HCT116 (cell line): Measurements from ENCODE around the gene NRP1. TPM values are rescaled to one million over a fixed set of nuclear protein-coding genes. Genes with fewer than 3 reads are reported as not detected.
A peak's percentile ranks its signal among the peaks of the same experiment; 100 is the strongest.

Experiments used
- ATAC-seq: fragments of 200-7000 bp; cut with Tn5 transposase; 2 replicates; pipeline ENCODE4 v1.9.1; 2020; ENCODE audit warnings: mild to moderate bottlenecking, moderate library complexity
- BruUV-seq: library from RNA; stranded (reverse); fragments of 400-500 nt; replicated peaks from 2 replicates; lab custom pipeline; 2021; lab: Mats Ljungman, UMichigan
- CTCF ChIA-PET: fragments of 300-600 bp; sonication (Branson Sonifier 250); formaldehyde crosslinking; loops from one replicate; lab custom pipeline; 2021; ENCODE audit warnings: antibody characterized with exemption; lab: Charles Lee
- POLR2A ChIA-PET: fragments of 300-600, 350-600 bp; sonication (Branson Sonifier 250); formaldehyde crosslinking; loops from one replicate; lab custom pipeline; 2021; ENCODE audit warnings: antibody characterized with exemption; lab: Charles Lee
- RAD21 ChIA-PET, 2 experiments: fragments of 300-600 bp; sonication (Branson Sonifier 250); formaldehyde crosslinking; loops; one replicate each; lab custom pipeline; 2023; ENCODE audit warnings: low total read pairs in 2 of 2; ENCODE audit not compliant: uncharacterized antibody in 2 of 2, unreplicated experiment in 2 of 2, low non-redundant PET in 1 of 2; lab: Charles Lee
- DNase-seq: peaks from one replicate; pipeline ENCODE4 v3.0.0-alpha.2; 2010; ENCODE audit warnings: low read depth, low spot score
- H2AFZ ChIP-seq: fragments of 200-600 bp; shearing (Covaris generic), sonication (generic); 2 replicates; pipeline ENCODE4 v1.6.1; 2017; ENCODE audit warnings: low read depth, mixed run types, mixed read lengths, antibody characterized with exemption, low read length; ENCODE audit not compliant: poor library complexity, severe bottlenecking
- H3K27ac ChIP-seq: 2 replicates; pipeline ENCODE4 v1.5.1; 2012; ENCODE audit warnings: low read depth, low read length
- H3K27me3 ChIP-seq: fragments of 200-600 bp; sonication (generic); 2 replicates; pipeline ENCODE4 v1.6.1; 2016; ENCODE audit warnings: mixed run types, low read length, mixed read lengths; ENCODE audit not compliant: insufficient read depth
- H3K36me3 ChIP-seq, 2 experiments: fragments of 200-500 bp in 1 of 2; fragments of 200-600 bp in 1 of 2; sonication (Bioruptor generic) in 1 of 2; sonication (generic) in 1 of 2; 2 replicates each; pipeline versions ENCODE4 v1.5.1 to v1.6.1; 2014 to 2016; ENCODE audit warnings: low read length in 2 of 2, inconsistent platforms in 1 of 2, mixed read lengths in 1 of 2, mixed run types in 1 of 2; ENCODE audit not compliant: insufficient read depth in 2 of 2, control insufficient read depth in 1 of 2
- H3K4me1 ChIP-seq, 2 experiments: fragments of 200-600 bp in 1 of 2; sonication (generic) in 1 of 2; 2 replicates each; pipeline versions ENCODE4 v1.5.1 to v1.6.1; 2012 to 2017; ENCODE audit warnings: low read length in 2 of 2, inconsistent platforms in 1 of 2, mild to moderate bottlenecking in 1 of 2, mixed read lengths in 1 of 2, mixed run types in 1 of 2, moderate library complexity in 1 of 2; ENCODE audit not compliant: insufficient read depth in 2 of 2, control insufficient read depth in 1 of 2
- H3K4me2 ChIP-seq: fragments of 200-600 bp; sonication (generic); 2 replicates; pipeline ENCODE4 v1.6.1; 2017; ENCODE audit warnings: mixed run types, low read length, mixed read lengths
- H3K4me3 ChIP-seq, 2 experiments: fragments of 200-600 bp in 1 of 2; sonication (generic) in 1 of 2; replicated peaks in 1 of 2; 2 replicates each; pipeline ENCODE4 v1.5.1; 2011 to 2016; ENCODE audit warnings: low read length in 2 of 2, control low read depth in 1 of 2, low read depth in 1 of 2, mild to moderate bottlenecking in 1 of 2, mixed read lengths in 1 of 2, mixed run types in 1 of 2
- H3K79me2 ChIP-seq: fragments of 200-600 bp; sonication (generic); 2 replicates; pipeline ENCODE4 v1.6.1; 2017; ENCODE audit warnings: mild to moderate bottlenecking, mixed run types, low read length, moderate library complexity, mixed read lengths; ENCODE audit not compliant: insufficient read depth
- H3K9ac ChIP-seq: fragments of 200-600 bp; sonication (generic); 2 replicates; pipeline ENCODE4 v1.6.1; 2016; ENCODE audit warnings: low read length, mixed read lengths
- H3K9me2 ChIP-seq: fragments of 200-600 bp; sonication (generic), shearing (Covaris generic); 2 replicates; pipeline ENCODE4 v1.6.1; 2017; ENCODE audit warnings: mixed run types, mild to moderate bottlenecking, moderate library complexity; ENCODE audit not compliant: insufficient read depth
- H3K9me3 ChIP-seq, 2 experiments: fragments of 200-500 bp in 1 of 2; fragments of 200-600 bp in 1 of 2; sonication (Bioruptor generic) in 1 of 2; sonication (generic) in 1 of 2; 2 replicates each; pipeline ENCODE4 v1.6.1; 2014 to 2017; ENCODE audit warnings: low read length in 2 of 2, mixed read lengths in 2 of 2, inconsistent platforms in 1 of 2, low read depth in 1 of 2, mild to moderate bottlenecking in 1 of 2, mixed run types in 1 of 2, moderate library complexity in 1 of 2; ENCODE audit not compliant: control insufficient read depth in 1 of 2, insufficient read depth in 1 of 2
- H4K20me1 ChIP-seq: fragments of 200-600 bp; sonication (generic), shearing (Covaris generic); 2 replicates; pipeline ENCODE4 v1.6.1; 2017; ENCODE audit warnings: mixed run types, mild to moderate bottlenecking, moderate library complexity; ENCODE audit not compliant: insufficient read depth
- CBX3 ChIP-seq: IDR thresholded peaks from 2 replicates; pipeline ENCODE4 v1.6.1; 2012; ENCODE audit warnings: low read depth
- CEBPB ChIP-seq: IDR thresholded peaks from 2 replicates; pipeline ENCODE4 v1.6.1; 2012; ENCODE audit warnings: low read depth
- CTCF ChIP-seq, 3 experiments: fragments of 200-600 bp in 1 of 3; sonication (generic) in 1 of 3; IDR thresholded peaks in 2 of 3; conservative IDR thresholded peaks in 1 of 3; 2 replicates each; pipeline ENCODE4 v1.5.1; 2012 to 2017; ENCODE audit warnings: low read depth in 2 of 3, low read length in 2 of 3, antibody characterized with exemption in 1 of 3, borderline replicate concordance in 1 of 3, control low read depth in 1 of 3, mild to moderate bottlenecking in 1 of 3, mixed read lengths in 1 of 3, mixed run types in 1 of 3, moderate library complexity in 1 of 3; ENCODE audit not compliant: insufficient read depth in 1 of 3
- EGR1 ChIP-seq: IDR thresholded peaks from 2 replicates; pipeline ENCODE4 v1.6.1; 2012; ENCODE audit warnings: low read depth
- ELF1 ChIP-seq: IDR thresholded peaks from 2 replicates; pipeline ENCODE4 v1.6.1; 2012; ENCODE audit warnings: low read depth, borderline replicate concordance
- EZH2 ChIP-seq: fragments of 200-600 bp; sonication (generic); IDR thresholded peaks from 2 replicates; pipeline ENCODE4 v1.6.1; 2017; ENCODE audit warnings: antibody characterized with exemption, mixed run types
- EZH2phosphoT487 ChIP-seq: fragments of 200-600 bp; IDR thresholded peaks from 2 replicates; pipeline ENCODE4 v1.6.1; 2018; ENCODE audit warnings: antibody characterized with exemption, borderline replicate concordance
- FOSL1 ChIP-seq: IDR thresholded peaks from 2 replicates; pipeline ENCODE4 v1.6.1; 2012; ENCODE audit warnings: low read depth
- JUND ChIP-seq: IDR thresholded peaks from 2 replicates; pipeline ENCODE4 v1.6.1; 2012
- POLR2A ChIP-seq: IDR thresholded peaks from 2 replicates; pipeline ENCODE4 v1.7.0; 2011; ENCODE audit warnings: borderline replicate concordance; ENCODE audit not compliant: insufficient read depth, insufficient read length; ENCODE audit errors: extremely low read depth
- RAD21 ChIP-seq: IDR thresholded peaks from 2 replicates; pipeline ENCODE4 v1.6.1; 2012; ENCODE audit warnings: low read depth, mild to moderate bottlenecking
- SIN3A ChIP-seq: IDR thresholded peaks from 2 replicates; pipeline ENCODE4 v1.6.1; 2012; ENCODE audit warnings: low read depth
- SP1 ChIP-seq: IDR thresholded peaks from 2 replicates; pipeline ENCODE4 v1.6.1; 2012; ENCODE audit warnings: low read depth
- YY1 ChIP-seq: IDR thresholded peaks from 2 replicates; pipeline ENCODE4 v1.6.1; 2011; ENCODE audit warnings: low read length, low read depth, moderate library complexity, mild to moderate bottlenecking; ENCODE audit not compliant: insufficient replicate concordance; ENCODE audit errors: extremely low read depth
- ZBTB33 ChIP-seq: IDR thresholded peaks from 2 replicates; pipeline ENCODE4 v1.6.1; 2011; ENCODE audit warnings: mild to moderate bottlenecking, low read length, moderate library complexity; ENCODE audit not compliant: insufficient replicate concordance; ENCODE audit errors: extremely low read depth
- ZFX ChIP-seq: fragments of 450-650 bp; IDR thresholded peaks from 2 replicates; pipeline ENCODE4 v1.6.1; 2017
- ZNF274 ChIP-seq: fragments of 200-500 bp; sonication (Bioruptor generic); IDR thresholded peaks from 2 replicates; pipeline ENCODE4 v1.6.1; 2014; ENCODE audit warnings: mild to moderate bottlenecking, low read depth, low read length, inconsistent platforms
- intact Hi-C: fragments of 100-400 bp; cut with micrococcal nuclease; formaldehyde crosslinking; loops from 2 replicates; pipeline ENCODE4 v1.10.0; 2022
- total RNA-seq: library from RNA; stranded (reverse); gene quantifications from one replicate; pipeline ENCODE4 v1.2.1, GENCODE V29; 2021; ENCODE audit not compliant: unreplicated experiment
- TF ChIP-seq, protein P1 (sequence below): IDR thresholded peaks from 2 replicates; pipeline ENCODE4 v1.6.1; 2012; ENCODE audit warnings: low read depth
- TF ChIP-seq, protein P2 (sequence below): IDR thresholded peaks from 2 replicates; pipeline ENCODE4 v1.6.1; 2012

The NRP1 gene
- total RNA-seq, 1 experiment from 2014 or later: 3.8 TPM

DNA sequence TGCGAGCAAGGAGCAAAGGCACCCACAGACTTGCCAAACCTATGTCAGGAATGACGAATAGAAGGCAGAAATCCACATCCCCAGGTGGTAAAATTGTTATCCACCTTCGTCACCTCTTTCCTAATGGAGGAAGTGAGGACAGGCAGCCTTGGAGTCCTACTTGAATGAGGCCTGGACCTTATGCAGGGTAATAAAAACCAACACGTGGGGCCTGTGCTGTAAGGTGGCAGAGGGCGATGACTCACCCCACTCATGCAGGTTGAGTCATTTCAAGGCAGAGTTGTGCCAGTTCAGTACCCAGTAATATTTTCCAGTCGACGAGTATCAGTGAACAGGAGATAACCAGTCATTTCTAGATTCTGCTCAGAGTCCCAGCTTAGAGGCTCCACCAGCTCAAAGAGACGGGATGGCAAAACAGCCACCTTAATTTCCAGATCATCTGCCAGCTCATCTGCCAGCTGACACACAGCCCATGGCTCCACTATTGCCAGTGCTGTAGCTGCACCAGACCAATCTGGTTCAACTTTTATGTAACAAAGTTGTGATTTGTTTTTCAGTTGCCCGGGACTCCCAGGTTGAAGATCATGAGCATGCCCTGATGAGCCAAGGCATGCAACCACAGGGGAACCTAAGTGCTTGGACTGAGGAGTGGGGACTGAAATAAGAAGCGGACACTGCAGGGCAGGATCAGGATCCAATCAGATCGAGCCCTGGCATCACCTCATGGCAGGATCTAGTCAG, 200.3 kb downstream of the NRP1 start:
- ChIA-PET RAD21 (no interaction called here), POLR2A (interaction anchor here (0.6 to 1.7 kb wide), 5 partner anchors 9 to 154 kb away, joined by 3 to 6 read pairs (median 3); no protein-coding TSS in a partner anchor), CTCF (interaction anchor here (1.2 to 1.6 kb wide), 3 partner anchors 18 to 125 kb away, joined by 4 to 6 read pairs (median 6); no protein-coding TSS in a partner anchor)
- no peak overlapping the region for H2AFZ ChIP-seq
- H3K4me2 ChIP-seq: peak overlapping the region; percentile 66
- H3K4me1 ChIP-seq: peaks cover 45 to 71% of the 10 kb centered on the region in 2 experiments
- H3K9ac ChIP-seq: peak overlapping the region; percentile 51
- H3K36me3 ChIP-seq: no peaks in the 10 kb centered on the region
- H3K9me3 ChIP-seq: no peaks in the 10 kb centered on the region
- DNase-seq: peak; percentile 99
- no peaks in the 10 kb centered on the region for H4K20me1 ChIP-seq
- H3K27ac ChIP-seq: peak overlapping the region; percentile 84
- H3K9me2 ChIP-seq: no peaks in the 10 kb centered on the region
- H3K4me3 ChIP-seq: peak overlapping the region in 1 of 2 experiments; percentile 9; a peak in 2 of 4 replicates
- H3K27me3 ChIP-seq: no peaks in the 10 kb centered on the region
- peak; percentile 83 for ATAC-seq
- BruUV-seq: TSS peak; percentile 94
- no peaks in the 10 kb centered on the region for H3K79me2 ChIP-seq
- intact Hi-C loops: loop anchor here (1.0 to 10.0 kb wide), 2 partner anchors 124 to 759 kb away; no protein-coding TSS in a partner anchor
- TF ChIP-seq EZH2phosphoT487 (no peak), EZH2 (no peak), YY1 (peak; percentile 72), ZFX (no peak), POLR2A (no peak), ZNF274 (no peak), ZBTB33 (peak; percentile 72), SP1 (peak; percentile 98), EGR1 (peak; percentile 51), RAD21 (peak; percentile 41; the same call in 1 of the 2 replicates), CEBPB (peak; percentile 95), ELF1 (no peak; the same call in 1 of the 2 replicates), FOSL1 (peak; percentile 100), CBX3 (peak; percentile 95), JUND (peak; percentile 100), SIN3A (peak; percentile 98), CTCF (IDR thresholded peaks at IDR 0.05 in 2 of 3, conservative IDR thresholded peaks at IDR 0.05 in 1 of 3; ENCODE audit: borderline replicate concordance in 1 of 3, insufficient read depth in 1 of 3, low read depth in 2 of 3, low read length in 2 of 3) (no peak)
- TF ChIP-seq, protein P1, sequence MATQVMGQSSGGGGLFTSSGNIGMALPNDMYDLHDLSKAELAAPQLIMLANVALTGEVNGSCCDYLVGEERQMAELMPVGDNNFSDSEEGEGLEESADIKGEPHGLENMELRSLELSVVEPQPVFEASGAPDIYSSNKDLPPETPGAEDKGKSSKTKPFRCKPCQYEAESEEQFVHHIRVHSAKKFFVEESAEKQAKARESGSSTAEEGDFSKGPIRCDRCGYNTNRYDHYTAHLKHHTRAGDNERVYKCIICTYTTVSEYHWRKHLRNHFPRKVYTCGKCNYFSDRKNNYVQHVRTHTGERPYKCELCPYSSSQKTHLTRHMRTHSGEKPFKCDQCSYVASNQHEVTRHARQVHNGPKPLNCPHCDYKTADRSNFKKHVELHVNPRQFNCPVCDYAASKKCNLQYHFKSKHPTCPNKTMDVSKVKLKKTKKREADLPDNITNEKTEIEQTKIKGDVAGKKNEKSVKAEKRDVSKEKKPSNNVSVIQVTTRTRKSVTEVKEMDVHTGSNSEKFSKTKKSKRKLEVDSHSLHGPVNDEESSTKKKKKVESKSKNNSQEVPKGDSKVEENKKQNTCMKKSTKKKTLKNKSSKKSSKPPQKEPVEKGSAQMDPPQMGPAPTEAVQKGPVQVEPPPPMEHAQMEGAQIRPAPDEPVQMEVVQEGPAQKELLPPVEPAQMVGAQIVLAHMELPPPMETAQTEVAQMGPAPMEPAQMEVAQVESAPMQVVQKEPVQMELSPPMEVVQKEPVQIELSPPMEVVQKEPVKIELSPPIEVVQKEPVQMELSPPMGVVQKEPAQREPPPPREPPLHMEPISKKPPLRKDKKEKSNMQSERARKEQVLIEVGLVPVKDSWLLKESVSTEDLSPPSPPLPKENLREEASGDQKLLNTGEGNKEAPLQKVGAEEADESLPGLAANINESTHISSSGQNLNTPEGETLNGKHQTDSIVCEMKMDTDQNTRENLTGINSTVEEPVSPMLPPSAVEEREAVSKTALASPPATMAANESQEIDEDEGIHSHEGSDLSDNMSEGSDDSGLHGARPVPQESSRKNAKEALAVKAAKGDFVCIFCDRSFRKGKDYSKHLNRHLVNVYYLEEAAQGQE: no peak
- TF ChIP-seq, protein P2, sequence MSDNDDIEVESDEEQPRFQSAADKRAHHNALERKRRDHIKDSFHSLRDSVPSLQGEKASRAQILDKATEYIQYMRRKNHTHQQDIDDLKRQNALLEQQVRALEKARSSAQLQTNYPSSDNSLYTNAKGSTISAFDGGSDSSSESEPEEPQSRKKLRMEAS: peak; percentile 98
